Stimulated activated CD4-positive, alpha-beta T cell treated with anti-CD3 and anti-CD28 coated beads, Interleukin-4, amount 100 ng/mL, for 48 hours (primary cell): ENCODE data around the gene KCNN3.

Source experiments
- DNase-seq, 2 donors: peaks; one replicate each; pipeline ENCODE4 v3.0.0-alpha.2; 2020; ENCODE audit warnings: low read depth in 2 of 2

KCNN3 gene

DNA sequence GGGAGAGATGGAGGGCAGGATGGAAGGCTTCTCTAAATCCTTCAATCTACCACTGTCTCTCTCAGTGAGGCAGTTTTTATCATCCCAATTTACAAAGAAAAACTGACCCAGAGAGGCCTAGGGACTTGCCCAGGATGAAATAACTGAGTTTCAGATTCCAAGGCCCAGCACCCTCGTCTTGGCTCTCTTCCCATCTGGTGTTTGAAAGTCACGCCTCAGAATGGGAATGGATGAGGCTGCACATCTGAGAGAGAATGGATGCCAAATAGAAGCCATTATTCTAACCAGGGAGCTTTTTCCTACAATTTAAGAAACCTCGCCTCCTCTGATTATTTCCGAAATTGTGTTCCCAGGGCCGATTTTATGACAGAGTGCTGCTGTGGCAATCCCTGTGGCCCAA is 10.6 kb upstream of the KCNN3 start:
- no peak for DNase-seq

DNA sequence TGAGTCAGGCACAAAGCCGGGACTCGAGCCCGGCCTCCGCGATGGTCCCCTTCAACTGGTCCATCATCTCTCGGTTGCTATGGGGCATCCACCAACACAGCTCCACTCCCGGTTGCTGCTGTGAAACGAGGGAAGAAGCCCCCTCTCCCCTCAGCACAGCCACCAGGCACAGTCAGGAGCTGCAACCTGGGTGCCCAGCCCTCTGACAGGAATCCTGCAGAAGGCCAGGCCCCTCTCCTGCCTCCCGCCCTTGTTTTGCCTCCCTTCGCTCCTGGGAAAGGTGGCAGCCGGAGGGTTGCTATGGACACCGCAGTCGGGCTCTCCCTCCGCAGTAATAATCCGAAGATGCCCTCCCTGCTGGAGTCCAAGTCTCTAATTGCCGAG is 8.9 kb upstream of the KCNN3 start:
- DNase-seq: no peak

DNA sequence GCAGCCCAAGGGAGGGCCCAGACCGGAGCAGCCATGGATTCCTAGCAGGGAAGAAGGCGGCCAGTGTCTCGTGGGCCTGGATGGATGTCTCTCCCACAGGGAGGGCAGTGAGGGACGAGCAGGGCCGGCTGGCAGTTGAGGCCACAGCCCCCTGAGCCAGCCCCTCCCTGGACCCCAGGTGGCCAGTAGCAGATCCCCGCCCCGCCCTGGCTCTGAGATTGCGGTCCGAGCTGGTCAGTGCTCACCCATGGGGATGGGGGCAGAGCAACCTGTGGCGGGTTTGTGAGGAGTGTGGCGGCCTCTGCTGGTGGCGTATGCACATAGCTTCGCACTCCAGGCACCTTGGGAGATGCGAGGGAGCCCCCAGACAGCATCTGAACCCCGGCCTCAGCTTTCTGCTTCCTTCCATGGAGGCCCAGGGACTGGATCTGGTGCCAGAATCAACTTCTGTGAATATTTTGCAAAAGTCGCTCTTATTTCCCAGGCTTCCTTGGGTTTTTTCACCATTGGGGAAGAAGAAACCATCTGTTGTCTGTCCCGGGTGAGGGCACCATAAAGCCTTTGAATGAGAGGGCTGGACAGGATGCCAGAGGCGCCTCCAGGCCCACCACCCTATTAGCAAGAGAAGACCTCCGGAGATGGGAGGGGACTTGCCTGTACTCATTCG is 8.4 kb upstream of the KCNN3 start:
- peak; percentile 62 to 68 for DNase-seq

DNA sequence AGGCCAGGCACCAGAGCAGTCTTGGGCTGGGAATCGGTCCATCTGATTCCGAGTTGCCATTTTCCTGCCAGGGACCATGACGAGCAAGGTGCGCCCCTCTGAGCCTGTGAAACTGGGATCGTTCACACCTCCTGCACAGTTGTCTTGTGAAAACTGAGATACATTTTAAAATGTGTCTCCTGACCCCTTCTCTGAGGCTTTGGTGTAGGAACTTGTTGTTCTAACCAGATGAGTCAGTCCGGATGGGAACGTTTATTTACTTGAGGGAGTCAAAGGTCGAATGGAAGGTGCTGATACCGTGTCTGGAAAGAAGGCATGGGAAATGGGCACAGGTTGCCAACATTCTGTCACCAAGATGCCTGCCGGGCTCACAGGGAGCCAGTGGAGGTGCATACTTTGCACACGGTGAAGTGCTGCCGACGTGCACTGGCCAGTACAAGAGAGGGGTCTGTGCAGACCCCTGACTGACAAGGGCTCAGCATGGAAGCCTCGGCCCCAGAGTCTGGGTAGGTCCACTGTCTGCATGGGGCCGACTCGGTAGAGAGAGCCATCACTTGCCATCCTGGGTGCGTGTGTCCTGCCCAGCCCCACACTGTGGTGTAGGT is 7.4 kb upstream of the KCNN3 start:
- DNase-seq: no peak

DNA sequence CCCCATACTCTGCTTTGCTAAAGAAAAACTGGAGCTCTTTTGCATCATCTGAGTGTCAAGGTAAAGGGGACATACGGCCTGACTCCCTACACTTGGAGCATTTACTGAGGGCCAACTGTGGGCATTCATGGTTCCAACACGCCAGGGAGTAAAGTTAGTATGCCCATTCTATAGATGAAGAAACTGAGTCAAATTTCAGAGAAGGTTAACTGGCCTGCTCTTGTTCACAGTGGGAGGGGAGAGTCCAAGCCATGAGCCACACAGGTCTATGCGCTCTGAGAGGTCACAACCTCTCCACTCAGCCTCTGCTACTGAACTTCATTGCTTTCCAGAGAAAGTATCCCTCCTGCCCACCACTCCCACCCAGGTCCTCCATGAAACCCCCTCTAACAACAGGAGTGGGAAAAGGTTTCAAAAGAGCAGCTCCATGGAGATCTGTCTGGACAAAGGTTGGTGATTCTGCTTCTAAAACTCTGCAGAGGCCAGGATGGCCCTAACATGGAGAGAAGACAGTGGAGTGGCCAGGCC is 6.8 kb upstream of the KCNN3 start:
- DNase-seq: no peak

DNA sequence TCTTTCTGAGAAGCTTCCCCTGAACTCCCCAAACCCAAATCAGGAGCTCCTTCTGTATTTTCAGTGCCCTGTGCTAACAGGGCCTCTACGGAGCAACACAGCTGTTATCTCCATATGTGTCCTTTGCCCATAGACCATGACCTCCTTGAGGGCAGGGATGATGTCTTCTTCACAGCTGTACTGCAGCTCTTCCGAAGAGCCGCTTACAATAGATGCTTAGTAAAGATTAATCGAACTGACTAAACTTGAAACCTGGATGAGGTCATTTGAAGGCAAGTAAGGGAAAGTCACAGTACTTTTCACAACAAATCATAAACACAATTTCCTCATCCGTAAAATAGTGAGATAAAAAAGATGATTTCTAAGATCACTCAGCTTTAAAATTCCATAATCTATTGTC is 4.4 kb upstream of the KCNN3 start:
- no peak for DNase-seq

DNA sequence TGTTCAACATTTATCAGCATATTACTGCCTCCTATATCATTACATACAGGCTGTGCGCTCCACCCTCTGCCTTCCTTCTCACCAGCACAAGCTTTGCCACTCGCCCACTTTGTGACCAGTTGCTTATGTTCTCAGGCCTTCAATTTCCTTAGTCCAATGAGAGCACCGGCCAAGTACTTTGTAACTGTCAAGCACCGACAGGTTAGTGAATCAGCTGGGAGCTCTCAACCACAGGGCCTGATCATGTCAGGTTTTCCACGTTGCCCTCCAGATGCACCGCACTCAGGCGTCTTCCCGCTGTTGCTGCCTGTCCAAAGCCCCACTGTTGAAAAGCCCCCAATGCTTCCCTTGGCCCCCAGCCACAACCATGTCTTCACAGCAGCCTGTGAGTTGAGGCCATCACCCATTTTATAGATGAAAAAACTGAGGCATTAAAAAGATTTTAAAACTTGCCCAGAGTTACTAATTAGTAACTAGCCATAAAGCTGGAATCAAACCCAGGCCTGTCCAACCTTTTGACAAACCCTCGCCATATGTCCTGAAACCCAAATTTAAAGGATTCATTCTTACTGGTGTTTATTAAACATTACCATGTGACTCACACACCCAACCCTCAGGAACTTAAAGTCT is 3.4 kb upstream of the KCNN3 start:
- no peak for DNase-seq

DNA sequence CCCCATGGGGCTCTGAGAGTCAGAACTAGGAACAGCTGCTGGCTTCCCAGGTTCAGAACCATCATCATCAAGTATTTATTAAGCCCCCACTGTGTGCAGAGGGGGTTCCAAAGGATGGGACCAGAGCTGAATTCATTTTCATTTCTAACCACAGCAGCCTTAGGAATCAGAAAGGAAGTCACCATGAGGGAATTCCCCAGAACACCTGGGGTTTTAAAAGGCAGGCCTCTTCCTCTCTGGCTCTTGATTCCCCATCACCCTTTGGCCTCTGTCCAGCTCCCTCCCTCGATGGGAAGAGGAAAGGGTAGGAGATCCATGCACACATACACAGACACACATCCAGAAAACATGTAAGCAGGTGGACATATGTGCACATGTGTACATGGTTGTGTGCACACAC is 1.3 kb upstream of the KCNN3 start:
- no peak for DNase-seq

DNA sequence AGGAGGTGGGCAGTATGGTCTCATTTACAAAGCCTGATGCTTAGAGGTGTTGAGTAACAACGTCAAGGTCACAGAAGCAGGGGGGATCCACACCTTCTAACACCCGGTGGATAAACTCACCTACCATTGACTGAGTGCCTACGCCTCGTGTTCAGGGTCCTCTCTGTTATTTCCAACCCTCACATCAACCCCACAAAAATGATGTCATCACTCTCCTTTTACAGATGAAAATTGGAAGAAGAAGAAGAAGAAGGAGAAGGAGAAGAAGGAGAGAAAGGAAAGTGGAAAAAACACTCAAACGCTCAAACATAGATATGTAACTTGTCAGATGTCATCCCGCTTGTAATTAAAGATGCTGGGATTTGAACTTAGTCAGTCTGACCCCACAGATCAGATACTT is 653 bp upstream of the KCNN3 start:
- DNase-seq: no peak

DNA sequence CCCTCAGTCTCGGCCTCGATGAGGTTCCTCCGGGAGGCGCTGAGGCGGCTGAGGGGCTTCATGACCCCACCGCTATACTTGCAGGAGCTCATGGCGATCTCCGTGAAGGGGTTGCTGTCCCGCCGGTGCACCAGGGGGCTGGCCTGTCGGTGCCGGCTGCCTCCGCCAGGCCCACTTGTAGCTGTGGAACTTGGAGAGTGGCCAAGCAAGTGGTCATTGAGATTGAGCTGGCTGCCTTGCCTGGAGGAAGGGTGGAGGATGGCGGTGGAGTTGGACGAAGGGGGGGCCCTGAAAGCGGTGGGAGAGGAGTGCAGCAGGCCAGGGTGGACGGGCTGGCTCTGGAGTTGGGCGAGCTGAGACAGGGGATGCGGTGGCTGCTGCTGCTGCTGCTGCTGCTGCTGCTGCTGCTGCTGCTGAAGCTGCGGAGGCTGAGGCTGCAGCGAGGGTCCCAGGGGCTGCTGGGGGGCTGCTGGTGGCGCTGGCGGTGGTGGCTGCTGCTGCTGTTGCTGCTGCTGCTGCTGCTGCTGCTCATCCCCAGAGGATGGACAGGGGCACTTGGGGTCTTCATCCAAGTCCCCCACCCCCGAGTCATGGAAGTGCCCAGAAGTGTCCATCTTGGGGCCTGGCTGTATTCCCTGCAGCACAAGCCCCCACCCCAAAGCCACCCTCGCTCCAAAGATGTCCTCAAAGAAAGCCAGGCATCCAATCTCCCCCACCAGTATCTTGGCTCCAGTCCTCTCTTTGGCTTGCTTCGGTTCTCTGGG is 548 bp downstream of the KCNN3 start:
- no peak for DNase-seq

DNA sequence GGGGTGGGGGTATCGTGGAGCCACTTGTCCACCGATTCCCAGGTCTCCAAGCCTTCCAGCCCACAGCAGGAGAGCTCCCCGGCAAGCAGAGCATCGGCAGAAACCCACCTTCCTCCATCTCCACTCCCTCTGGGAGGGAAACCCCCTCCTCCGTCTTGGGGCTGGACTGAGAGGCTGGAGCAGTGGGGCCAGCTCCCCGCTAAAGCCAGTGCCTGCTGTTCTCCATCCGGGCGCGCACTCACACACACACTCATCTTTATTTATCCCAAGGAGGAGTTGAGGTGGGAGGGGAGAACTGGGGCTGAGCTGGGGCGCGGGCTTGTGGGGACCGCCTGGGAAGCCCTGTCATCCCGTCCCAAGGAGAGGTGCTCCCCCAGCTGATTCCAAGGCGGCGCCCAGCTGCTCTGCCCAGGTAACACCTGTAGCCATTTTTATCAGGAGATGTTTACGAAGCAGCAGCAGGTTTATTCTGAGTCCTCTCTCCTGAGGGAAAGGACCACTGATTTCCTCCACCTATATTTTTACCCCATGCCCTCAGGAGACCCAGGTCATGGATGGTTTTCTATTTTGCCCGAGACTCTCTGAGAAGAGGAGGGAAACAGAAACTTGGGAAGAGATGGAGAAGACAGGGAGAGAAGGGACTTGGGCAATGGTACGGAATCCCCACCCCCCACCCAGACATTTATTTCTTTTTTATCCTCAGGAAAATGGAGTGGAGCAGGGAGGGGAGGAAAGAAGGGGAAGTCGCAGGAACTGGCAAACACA is 2.1 kb downstream of the KCNN3 start:
- no peak for DNase-seq

DNA sequence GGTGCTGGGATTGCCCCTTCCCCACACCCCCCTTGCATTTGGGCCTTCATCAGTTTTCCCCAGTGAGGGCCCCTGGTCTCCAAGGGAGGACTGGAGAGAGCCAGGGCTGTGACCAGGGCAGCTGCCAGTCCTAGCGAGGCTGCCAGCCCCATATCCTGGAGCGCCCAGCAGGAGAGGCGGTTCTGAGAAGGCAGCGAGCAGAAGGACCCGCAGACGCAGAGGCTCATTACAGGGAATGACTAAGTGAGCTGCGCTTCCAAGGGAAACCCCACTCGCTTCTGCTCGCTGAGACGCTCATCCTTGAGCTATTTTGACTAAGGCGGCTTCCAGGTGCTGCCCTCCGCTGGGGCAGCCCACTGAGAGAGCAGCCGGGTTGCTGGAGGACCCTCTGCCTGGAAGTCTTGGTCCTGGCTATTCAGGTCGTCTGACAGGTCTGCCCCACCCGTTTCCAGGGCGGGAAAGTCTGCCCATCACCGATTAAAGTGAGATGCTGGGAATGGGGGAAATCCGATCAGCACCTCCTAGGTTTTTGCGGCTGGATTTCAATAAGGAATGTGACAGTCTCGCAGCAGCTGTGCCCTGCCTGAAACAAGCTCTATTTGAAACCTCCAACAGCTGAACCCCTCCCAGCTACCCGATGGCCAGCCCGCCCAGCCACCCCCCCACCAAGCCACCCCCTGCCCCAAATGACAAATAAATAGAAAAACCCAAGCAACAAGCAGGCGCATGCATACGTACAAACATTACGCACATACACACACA is 2.8 kb downstream of the KCNN3 start:
- peak in 1 of 2 donors; percentile 30 for DNase-seq

DNA sequence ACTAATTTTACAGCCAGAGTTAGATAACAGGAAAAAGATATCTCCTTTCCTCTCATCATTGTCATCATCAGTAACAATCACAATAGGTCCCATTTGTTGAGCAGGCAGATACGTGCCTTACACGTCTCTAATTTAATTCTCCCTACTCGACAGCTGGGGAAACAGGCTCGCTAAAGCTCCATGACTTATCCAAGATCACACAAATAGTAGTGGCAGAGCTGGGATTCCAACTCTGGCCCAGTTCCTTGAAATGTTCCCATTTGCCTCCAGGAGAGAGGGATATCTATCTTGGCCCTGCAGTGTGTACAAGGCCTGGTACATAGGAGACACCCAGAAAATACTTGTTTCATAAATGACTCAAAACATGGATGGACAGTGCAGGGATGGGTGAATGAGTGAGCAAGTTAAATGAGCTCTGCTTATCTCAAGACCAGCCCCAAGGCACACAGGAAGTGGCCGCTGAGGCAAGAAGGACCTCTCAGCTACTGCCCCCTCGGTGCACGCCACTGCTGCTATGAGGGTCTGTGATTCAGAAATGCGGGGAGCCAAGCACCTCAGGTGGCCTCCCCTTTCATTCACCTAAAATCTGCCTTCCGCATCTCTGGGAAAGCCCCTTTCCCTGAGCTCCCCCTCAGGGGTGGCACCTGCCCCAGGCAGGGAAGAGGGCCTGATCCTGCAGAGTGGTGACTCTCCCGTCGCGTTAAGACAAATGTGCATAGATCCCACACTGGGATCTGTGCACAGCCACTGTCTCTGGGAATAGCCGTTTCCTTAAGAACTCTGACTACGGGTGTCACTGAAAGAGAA is 3.6 kb downstream of the KCNN3 start:
- no peak for DNase-seq

DNA sequence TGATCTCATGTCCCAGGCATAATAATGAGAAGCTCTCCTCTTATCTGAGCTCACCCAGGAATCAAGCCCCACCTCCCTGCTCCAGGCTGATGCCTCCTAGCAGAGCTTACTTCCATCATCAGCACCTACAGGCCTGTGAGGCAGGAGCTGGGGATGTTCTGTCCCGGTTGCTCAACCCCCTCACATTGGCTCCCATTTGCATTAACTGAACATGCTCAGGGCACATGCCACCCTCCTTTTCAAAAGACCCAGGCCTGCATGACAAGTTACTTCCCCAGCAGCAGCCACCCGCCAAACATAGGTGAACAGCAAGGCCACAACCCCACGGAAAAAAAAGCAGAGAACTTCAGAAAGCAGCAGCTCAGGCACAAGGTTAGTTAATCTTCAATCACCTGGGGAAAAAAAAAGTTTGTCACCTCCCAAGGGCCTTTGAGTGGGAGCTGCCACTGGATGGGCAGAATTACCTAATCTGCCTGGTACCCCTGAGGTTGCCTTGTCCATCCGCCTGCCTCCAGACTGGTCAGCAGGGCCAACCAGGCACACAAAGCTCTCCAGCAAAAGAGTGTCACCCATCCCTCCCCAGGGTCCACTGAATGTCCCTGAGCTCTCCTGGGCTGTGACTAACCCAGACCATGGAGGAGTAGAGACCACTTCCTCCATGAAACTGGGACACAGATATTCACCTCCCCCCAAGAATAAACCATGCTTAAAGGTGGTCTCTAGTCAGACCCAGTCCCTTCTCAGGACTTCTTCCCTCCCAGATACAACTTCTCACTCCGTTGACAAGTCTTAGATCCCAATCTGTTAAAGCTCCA is 4.4 kb downstream of the KCNN3 start:
- DNase-seq: no peak

DNA sequence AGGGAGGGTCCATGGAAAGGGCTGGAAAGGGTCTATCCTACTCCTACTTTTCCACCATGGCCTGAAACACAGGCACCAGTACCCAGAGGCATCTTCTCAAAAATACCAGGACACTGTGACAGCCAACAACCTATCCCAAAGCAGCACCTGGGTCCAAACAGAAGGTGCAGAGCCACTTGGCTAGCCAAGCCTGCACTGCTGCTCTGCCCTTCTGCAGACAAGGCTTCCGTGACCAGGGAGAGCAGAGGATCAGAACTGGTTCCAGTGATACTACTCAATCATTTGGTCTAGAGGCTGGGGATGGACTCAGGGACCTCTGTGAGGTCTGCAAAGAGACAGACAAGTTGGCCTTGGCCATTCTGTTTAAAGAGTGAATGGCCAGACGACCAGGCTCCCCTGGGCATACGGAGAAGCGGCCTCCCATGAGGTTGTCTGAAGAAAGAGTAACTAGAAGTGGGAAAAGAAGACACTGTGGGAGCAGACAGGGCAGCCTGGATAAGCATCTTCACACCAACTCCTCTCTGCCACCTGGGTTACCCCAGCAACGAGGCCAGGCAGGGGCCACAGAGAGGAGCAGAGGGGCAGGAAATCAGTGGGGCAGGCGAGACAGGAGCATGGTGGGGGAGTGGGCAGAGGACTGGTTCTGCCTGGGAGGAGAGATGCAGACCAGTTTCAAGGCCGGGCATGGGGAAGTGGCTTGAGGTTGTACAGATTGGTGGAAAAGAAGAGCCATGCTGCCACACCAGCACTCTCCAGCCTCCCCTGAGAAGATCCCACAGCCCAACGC is 5.7 kb downstream of the KCNN3 start:
- DNase-seq: no peak

DNA sequence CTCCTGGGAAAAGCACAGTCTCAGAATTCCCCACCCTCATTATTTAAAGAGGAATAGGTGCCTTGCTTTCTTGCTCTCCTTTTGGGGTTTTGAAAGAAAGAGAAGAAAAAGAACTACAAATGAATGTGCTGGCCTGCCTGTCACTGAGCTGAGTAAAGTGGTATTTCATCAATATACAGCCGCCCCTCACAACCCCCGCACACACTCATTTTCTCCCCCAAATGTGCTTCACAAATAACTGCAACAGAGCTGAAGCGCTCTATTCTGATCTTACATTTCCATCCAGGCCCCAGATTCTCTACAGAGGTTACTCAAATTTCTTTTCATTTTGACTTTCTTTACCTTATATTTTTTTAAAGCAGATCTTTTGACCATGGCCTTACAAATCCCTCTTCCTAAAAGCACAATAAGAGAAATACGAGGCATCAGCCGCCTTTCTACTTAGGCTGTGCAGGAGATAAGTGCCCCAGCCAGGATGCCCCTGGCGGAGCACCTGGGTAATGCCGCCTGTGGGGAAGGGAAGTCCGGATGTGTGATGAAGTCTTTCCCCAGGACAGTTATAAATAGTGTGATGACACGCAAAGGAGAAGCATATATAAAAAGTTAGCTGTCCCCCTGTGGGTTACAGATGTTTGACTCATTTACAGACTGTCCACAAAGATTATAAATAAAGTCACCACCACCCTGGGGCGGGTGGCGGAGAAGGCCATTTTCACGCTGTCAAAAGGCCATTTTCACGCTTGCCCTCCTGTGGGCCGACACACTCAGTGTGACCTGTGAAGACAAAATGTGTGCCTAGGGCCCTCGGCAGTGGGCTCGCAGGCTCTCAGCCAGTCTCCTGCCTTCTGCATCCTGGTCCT is 6.5 kb downstream of the KCNN3 start:
- peak in 1 of 2 donors; percentile 46 for DNase-seq

DNA sequence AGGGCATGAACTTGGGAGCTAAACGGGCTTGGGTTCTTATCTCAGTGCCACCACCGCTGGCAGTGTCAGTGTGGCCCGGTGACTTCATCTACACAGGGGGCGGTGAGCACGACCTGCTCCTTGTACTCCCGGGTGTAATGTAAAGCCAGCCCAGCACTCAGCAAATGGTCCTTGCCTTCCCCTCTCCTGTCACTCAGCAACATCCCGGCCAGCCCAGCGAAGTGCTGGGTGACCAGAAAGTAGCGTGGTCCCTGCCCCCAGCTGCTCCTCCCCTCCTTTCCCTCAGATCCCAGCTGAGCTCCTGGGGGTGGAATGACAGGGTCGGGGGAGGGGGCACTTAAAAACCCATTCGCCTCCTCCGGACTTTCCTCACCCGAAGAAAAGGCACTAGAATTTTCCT is 7.2 kb downstream of the KCNN3 start:
- DNase-seq: no peak
